SU-DHL-6 (cell line): Measurements from ENCODE around the gene USP16.
"Not testable (repeated sequence)": the region's sequence is repeated elsewhere in the genome, so short reads cannot be mapped to it uniquely, and the experiment has no call there.

Experiments
- CTCF ChIP-seq: fragments of 200-600 bp; sonication (generic); IDR thresholded peaks from one replicate; pipeline ENCODE4 v1.5.1; 2017; ENCODE audit warnings: antibody characterized with exemption, mild to moderate bottlenecking, low read length, moderate library complexity; ENCODE audit not compliant: insufficient read depth, poor library complexity, severe bottlenecking
- EZH2phosphoT487 ChIP-seq: fragments of 200-600 bp; sonication (generic), shearing (Covaris generic); conservative IDR thresholded peaks from 2 replicates; pipeline ENCODE4 v1.6.1; 2018; ENCODE audit warnings: mild to moderate bottlenecking, antibody characterized with exemption, low read length, moderate library complexity, mixed read lengths

GRCh38 chr21:29011236-29011635 is 13.2 kb upstream of the USP16 start:
- TF ChIP-seq CTCF, EZH2phosphoT487: not testable (repeated sequence)
